ENCODE results near the gene LCN12.

Gene LCN12

DNA sequence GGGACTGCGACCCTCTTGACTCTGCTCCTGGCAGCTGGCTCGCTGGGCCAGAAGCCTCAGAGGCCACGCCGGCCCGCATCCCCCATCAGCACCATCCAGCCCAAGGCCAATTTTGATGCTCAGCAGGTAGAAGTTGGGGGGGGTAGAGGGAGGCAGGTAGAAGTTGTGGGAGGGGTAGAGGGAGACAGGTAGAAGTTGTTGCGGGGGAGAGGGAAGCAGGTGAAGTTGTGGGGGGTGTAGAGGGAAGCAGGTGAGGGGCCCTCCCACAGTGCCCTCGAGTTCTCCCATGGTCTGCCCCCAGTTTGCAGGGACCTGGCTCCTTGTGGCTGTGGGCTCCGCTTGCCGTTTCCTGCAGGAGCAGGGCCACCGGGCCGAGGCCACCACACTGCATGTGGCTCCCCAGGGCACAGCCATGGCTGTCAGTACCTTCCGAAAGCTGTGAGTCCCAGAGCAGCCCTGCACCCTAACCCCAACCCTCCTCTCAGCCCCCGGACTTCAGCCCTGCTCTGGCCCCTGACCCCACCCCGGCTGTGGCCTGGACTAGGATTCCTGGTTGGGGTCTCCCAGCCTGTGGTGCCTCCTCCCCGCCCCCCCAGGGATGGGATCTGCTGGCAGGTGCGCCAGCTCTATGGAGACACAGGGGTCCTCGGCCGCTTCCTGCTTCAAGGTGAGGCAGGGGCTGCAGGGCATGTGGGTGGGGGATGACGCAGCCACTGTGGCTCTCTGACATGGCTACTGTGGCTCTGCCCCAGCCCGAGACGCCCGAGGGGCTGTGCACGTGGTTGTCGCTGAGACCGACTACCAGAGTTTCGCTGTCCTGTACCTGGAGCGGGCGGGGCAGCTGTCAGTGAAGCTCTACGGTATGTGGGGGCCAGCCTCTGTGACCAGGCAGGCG lies 6.5 kb upstream of the LCN12 start:
- no peak for DNase-seq

DNA sequence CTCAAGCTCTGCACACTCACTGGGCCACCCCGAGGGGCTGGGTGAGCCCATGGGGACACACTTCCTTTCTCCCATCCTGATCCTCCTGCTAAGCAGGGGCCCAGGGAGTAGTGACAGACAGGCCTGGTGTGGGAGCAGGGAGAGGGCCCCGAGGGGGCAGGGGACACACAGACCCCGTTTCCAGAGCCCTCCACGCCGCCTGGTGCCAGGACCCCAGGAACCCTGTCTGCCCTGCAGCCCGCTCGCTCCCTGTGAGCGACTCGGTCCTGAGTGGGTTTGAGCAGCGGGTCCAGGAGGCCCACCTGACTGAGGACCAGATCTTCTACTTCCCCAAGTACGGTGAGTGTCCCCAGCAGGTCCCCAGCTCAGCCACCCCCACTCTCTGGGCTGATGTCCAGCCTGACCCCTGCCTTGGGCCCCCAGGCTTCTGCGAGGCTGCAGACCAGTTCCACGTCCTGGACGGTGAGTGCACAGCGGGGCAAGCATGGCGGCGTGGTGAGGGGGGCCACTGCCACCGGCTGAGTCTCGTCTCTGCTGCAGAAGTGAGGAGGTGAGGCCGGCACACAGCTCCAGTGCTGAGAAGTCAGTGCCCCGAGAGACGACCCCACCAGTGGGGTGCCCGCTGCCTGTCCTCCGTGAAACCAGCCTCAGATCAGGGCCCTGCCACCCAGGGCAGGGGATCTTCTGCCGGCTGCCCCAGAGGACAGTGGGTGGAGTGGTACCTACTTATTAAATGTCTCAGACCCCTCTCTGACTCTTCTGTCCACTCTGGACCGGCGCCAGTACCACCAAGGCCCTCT lies 5.6 kb upstream of the LCN12 start:
- no peak for DNase-seq

- no peak for DNase-seq
Observed at GRCh38 chr9:136947028-136947891, 4.8 kb upstream of the LCN12 start.

- DNase-seq, result peak; percentile 35 to 41
Observed at GRCh38 chr9:136947955-136948510, 4.0 kb upstream of the LCN12 start.

DNA sequence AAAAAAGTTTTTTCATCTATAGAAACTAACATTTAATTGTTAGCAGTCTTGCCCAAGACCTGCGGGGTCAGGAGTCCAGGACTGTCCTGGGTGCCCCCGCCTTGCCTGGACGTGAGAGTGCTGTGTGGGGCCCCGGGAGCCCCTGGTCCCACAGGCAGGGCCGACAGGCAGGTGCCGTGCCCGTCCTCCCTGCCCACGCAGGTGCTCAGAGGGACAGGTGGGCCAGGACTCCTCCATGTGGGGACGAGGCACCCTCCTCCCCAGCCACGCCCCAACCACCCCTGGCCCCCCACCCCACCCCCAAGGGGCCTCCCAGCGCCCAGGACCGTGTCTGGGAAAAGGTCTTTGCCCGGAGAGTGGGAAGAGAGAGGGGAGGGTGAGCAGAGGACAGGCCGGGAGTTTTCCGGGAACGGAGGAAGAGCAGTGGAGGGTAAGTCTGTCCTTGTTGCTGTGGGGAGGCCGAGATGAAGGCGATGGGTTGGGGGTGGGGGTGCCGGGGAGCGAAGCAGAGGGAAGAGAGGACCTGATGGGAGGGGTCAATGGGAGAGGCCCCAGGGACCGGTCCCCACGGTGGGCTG lies 2.7 kb upstream of the LCN12 start:
- DNase-seq, result peak in 1 of 2 experiments; percentile 63

GRCh38 chr9:136949817-136950655 lies 2.0 kb upstream of the LCN12 start:
- DNase-seq, result peak; percentile 90 to 93

DNA sequence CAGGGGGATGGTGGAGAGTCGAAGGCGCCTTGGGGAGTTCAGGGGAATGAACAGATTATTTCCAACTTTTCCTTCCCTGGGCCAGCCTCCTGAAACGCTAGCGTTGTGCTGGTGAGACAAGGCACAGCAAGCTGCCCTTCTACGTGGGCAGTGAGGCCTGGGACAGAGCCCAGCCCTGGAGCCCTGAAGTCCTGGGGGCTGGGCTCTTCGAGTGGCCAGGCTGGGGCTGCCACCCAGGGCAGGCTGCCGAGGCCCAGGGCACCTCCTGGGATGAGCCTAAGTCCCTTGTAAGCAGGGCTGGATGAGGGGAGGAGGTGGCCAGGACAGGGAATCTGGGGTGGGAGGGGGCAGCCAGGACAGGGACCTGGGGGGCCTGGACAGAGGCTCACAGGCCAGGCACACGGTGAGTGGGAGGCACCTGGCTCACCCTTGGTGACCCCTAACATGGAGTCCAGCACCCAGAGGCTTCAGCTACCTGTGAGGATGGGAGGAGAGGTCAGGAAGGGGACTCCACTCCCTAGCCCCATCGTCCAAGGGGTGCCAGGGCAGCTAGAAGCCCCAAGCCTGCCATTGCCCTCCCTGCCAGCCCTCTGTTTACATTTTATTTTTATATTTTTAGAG lies 1.3 kb upstream of the LCN12 start:
- no peak for DNase-seq

DNA sequence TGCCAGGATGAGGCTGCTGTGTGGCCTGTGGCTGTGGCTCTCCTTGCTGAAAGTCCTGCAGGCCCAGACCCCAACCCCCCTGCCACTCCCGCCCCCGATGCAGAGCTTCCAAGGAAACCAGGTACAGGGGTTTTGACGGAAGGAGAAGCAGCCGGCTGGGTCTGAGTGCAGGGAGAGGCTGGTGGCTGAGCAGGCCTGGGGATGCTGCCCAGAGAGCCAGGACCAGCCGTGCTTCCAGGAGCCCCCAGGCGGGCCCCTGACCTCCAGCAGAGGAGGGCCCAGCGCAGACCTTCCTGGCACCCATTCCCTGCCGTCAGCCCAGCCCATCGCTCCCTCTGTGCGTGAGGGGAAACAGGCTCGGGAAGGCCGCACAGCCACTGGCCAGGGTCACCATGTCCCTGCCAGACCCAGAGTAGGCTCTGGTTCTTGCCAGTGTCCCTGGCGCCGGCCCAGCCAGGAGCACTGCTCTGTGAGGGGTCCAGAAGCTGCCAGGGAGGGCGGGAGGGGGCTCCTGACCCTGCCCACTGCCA lies 313 bp downstream of the LCN12 start:
- no peak for DNase-seq

GRCh38 chr9:136952876-136953770 lies 1.1 kb downstream of the LCN12 start:
- no peak for DNase-seq

GRCh38 chr9:136953771-136954269 lies 1.7 kb downstream of the LCN12 start:
- DNase-seq, result no peak

DNA sequence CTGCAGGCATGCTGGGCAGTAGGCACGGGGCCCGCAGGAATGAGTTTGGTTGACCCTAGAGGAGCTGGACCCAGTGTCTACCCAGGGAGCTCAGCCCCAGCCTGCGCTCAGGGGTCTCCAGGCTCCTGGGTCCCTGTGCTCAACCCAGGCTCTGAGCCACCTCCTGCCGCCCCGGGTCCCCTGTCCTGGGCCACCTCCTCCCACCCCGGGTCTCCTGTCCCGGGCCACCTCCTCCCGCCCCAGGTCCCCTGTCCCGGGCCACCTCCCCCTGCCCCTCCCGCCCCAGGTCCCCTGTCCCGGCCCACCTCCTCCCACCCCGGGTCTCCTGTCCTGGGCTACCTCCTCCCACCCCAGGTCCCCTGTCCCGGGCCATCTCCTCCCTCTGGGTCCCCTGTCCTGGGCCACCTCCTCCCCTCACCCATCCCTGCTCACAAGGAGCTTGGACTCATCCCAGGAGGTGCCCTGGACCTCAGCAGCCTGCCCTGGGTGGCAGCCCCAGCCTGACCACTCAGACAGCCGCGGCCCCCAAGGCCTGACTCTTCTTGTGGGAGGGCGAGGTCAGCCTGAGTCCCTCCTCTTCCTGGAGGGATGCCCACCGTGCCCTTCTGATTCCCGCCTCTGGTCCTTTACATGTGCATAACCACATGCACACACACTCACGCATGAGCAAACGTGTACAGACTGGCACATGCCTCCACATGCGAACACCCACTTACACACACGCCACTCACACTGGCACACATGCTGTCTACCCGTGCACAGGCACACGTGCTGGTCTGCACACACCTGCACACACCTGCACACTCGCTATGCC lies 2.4 kb downstream of the LCN12 start:
- DNase-seq, result no peak

DNA sequence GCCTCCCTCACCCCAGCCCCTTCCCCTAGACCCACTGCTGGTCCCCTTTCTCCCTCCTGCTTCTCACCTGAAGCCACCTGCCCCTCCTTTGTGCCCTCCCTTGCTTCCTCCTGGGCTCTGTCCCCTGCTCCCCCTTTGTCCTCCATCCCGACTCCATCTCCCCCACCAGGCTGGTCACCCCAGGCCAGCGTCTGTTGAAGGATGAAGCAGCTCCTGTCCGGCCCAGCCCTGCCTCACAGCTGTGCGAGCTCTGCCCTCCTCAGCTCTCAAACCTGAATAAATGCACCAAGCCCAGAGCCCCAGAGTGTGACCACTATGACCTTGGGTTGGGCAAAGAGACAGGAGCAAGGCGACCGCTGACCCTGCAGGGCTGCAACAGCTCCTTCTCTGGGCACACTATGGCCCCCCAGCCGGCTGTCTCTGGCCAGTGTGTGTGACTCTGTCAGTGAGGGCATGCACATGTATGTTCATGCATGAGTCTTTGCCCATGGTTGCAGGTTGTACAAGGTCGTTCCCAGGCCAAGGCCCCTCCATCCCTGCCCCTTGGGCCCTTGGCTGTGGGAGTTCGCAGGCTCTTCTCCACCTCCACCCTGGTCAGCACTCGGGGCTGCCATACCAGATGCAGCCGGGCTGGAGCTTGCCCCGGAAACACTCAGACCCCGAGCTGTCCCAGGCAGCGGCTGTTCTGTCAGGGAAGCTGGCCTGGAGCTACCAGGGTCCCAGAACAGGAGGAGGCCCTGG lies 3.3 kb downstream of the LCN12 start:
- no peak for DNase-seq

DNA sequence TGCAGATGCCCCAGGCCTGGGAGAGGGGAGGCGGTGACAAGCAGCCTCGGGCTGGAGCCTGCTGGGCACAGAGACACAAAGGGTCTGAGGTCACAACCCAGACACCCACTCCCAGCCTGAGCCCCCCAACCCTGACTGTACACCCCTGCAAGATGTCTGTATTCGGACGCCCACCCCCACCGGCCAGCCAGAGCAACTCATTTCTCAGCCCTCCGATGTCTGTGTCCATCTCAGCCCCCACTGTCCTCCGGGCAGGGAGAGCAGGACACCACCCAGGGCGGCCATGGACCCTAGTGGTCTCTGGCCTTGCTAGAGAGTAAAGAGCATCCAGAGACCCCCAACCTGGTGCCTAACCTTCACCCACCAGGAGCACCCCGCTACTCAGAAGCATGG lies 3.9 kb downstream of the LCN12 start:
- DNase-seq, result no peak

DNA sequence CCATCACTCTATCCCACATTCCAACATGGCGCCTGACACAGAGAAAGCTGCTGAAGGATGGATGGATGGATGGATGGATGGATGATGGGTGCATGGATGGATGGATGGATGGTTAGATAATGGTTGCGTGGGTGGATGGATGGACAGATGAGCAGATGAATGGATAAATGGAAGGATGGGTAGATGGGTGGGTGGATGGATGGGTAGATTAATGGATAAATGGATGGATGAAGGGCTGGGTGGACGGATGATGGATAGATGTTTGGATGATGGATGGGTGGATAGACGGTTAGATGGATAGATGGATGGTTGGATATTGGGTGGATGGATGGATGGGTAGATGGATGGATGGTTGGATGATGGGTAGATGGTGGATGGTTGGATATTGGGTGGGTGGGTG lies 4.5 kb downstream of the LCN12 start:
- DNase-seq, result no peak

DNA sequence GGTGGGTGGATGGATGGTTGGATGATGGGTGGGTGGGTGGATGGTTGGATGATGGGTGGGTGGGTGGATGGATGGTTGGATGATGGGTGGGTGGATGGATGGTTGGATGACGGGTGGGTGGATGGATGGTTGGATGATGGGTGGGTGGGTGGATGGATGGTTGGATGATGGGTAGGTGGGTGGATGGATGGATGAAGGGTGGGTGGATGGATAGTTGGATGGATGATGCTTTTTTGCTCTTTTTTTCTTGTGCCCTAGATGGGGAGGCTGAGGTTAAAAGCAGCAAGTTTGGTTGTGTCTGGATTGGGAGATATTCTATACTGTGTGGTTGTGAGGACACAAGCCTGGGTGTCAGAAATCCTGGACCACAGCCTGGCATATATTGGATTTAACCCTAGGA lies 5.4 kb downstream of the LCN12 start:
- DNase-seq, result no peak

DNA sequence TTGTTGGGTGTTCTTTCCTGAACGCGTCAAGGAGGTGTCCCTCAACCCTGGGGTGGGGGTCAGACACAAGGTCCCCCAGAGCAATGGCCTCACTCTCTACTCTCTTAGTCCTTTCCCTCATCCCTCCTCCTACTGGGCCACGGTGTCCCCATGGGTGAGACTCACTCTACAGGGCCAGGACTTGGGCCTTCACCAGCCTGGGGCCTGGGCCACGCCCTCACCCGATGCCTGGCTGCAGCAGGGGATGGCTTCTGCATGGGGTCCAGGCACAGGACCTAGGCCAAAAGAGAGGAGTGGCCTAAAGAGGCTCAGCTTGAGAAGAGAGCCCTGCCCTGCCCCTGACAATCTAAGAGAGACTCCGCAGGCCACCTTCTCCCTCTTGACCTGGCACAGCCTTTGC lies 5.8 kb downstream of the LCN12 start:
- no peak for DNase-seq

GRCh38 chr9:136958473-136958872 lies 6.4 kb downstream of the LCN12 start:
- no peak for DNase-seq
